ENCODE measurements around the gene RPRD2. TPM values are rescaled to one million over a fixed set of nuclear protein-coding genes. Genes with fewer than 3 reads are reported as not detected.

Gene RPRD2
- total RNA-seq, 4 donors from 2014 or later, result 26.1 to 39.9 (median 31.6) TPM

DNA sequence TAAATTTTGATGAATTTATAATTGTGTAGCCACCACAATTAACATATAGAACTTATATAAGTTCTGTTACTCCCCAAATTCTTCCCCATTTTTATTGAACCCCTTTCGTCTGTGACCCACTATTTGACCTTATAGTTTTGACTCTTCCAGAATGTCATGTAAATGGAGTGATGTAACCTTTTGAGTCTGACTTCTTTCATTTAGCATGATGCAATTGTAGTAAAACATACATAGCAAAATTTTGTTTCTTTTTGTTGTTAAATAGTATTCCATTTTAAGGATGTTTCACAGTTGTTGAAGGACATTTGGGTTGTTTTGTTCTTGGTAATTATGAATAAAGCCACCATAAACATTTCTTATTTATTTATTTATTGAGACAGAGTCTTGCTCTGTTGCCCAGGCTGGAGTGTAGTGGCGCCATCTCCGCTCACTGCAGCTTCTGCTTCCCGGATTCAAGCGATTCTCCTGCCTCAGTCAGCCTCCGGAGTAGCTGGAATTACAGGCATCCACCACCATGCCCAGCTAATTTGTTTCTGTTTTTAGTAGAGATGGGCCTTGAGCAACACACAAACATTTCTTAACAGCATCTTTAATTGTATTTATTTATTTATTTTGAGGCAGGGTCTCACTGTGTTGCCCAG lies 33.6 kb downstream of the RPRD2 start:
- H3K27me3 ChIP-seq, result no peaks in the 10 kb centered on the region
- DNase-seq, result no peak
- no peaks in the 10 kb centered on the region for H3K9me3 ChIP-seq
- no peak overlapping the region for H3K4me3 ChIP-seq (replicated peaks in 1 of 3)
- no peak for TF ChIP-seq POLR2A (IDR thresholded peaks at IDR 0.05)
- TF ChIP-seq, protein P1, sequence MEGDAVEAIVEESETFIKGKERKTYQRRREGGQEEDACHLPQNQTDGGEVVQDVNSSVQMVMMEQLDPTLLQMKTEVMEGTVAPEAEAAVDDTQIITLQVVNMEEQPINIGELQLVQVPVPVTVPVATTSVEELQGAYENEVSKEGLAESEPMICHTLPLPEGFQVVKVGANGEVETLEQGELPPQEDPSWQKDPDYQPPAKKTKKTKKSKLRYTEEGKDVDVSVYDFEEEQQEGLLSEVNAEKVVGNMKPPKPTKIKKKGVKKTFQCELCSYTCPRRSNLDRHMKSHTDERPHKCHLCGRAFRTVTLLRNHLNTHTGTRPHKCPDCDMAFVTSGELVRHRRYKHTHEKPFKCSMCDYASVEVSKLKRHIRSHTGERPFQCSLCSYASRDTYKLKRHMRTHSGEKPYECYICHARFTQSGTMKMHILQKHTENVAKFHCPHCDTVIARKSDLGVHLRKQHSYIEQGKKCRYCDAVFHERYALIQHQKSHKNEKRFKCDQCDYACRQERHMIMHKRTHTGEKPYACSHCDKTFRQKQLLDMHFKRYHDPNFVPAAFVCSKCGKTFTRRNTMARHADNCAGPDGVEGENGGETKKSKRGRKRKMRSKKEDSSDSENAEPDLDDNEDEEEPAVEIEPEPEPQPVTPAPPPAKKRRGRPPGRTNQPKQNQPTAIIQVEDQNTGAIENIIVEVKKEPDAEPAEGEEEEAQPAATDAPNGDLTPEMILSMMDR (IDR thresholded peaks at IDR 0.05), result no peak
- no peaks in the 10 kb centered on the region for H3K4me1 ChIP-seq
- intact Hi-C loops (cut with DNase I), result no loop called here
- WGBS, 2 donors, result 96 to 98% methylated on average over 6 of the region's 6 CpGs
- no peaks in the 10 kb centered on the region for H3K36me3 ChIP-seq
- H3K27ac ChIP-seq, result no peak overlapping the region

DNA sequence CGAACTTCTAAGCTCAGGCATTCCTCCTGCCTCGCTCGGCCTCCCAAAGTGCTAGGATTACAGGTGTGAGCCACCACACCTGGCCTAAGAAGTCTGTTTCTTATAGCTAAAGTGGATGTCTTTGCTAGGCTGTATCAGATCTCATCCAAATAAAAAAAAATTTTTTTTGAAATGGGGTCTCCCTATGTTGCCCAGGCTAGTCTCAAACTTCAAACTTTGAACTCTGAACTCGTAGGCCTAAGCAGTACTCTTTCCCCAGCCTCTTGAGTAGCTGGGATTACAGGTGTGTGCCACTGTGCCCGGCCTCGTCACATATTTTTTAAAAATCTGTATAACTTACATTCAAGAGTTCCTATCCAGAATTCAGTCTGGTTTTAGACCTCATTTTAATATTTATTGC lies 40.5 kb downstream of the RPRD2 start:
- no peak overlapping the region for H3K4me3 ChIP-seq (replicated peaks in 1 of 3)
- no peak for TF ChIP-seq POLR2A (IDR thresholded peaks at IDR 0.05)
- TF ChIP-seq, protein P1 (IDR thresholded peaks at IDR 0.05), result no peak
- no peaks in the 10 kb centered on the region for H3K27me3 ChIP-seq
- no peak for DNase-seq
- WGBS, 2 donors, result 81 to 90% methylated on average over 6 of the region's 6 CpGs
- H3K36me3 ChIP-seq, result no peaks in the 10 kb centered on the region
- no peak overlapping the region for H3K27ac ChIP-seq
- intact Hi-C loops (cut with DNase I), result no loop called here
- no peaks in the 10 kb centered on the region for H3K9me3 ChIP-seq
- H3K4me1 ChIP-seq, result peaks cover 5 to 6% of the 10 kb centered on the region in 2 donors

DNA sequence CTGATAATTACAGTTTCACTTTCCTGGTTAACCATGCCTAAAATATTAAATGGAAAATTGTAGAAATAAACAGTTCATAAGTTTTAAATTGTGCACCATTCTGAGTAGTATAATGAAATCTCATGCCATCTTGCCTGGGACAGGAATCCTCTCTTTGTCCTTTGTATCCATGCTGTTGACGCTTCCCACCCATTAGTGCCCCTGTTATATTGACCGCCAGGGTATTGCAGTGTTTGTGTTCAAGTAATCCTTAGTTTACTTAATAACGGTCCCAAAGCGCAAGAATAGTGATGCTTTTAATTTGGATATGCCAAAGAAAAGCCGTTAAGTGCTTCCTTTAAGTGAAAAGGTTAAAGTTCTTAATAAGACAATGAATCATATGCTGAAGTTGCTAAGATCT lies 41.7 kb downstream of the RPRD2 start:
- DNase-seq, result no peak
- Histone ChIP-seq H3K27ac (no peak overlapping the region), H3K36me3 (no peaks in the 10 kb centered on the region), H3K9me3 (no peaks in the 10 kb centered on the region), H3K4me1 (peaks cover 9 to 15% of the 10 kb centered on the region in 2 donors), H3K4me3 (replicated peaks in 1 of 3) (no peak overlapping the region), H3K27me3 (no peaks in the 10 kb centered on the region)
- TF ChIP-seq, protein P1 (IDR thresholded peaks at IDR 0.05), result no peak
- TF ChIP-seq POLR2A (IDR thresholded peaks at IDR 0.05), result no peak
- intact Hi-C loops (cut with DNase I), result no loop called here
- 81 to 82% methylated on average over 5 of the region's 5 CpGs for WGBS, 2 donors

DNA sequence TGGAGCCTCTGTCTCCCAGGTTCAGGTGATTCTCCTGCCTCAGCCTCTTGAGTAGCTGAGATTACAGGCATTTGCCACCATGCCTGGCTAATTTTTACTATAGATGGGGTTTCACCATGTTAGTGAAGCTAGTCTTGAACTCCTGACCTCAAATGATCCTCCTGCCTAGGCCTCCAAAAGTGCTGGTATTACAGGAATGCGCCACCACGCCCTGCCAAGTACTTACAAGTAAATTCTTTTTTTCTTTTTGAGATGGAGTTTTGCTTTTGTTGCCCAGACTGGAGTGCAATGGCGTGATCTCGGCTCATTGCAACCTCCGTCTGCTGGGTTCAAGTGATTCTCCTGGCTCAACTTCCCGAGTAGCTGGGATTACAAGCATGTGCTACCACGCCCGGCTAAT lies 42.5 kb downstream of the RPRD2 start:
- WGBS, 2 donors, result 64 to 80% methylated on average over 8 of the region's 8 CpGs
- peaks cover 9 to 15% of the 10 kb centered on the region in 2 donors for H3K4me1 ChIP-seq

DNA sequence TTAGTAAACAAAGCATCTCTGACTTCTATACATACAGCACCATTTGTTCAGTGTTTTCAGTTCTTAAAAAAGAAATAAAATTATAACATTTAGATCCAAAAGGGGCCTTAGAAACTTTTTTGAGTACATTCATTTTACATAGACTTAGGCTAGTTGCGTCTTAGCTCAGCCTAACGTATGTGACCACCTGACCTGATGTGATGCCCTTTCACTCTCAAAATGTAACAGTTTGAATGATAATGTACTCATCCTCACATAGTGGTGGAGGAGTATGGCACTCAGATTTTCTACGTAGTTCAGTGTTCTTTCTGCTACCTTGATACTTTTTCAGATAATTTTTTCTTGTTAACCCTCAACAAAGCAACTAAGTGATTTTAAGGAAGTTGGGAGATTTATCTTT lies 43.4 kb downstream of the RPRD2 start:
- Histone ChIP-seq H3K9me3 (no peaks in the 10 kb centered on the region), H3K27ac (no peak overlapping the region), H3K4me3 (replicated peaks in 1 of 3) (no peak overlapping the region), H3K4me1 (peaks cover 9 to 15% of the 10 kb centered on the region in 2 donors), H3K36me3 (no peaks in the 10 kb centered on the region), H3K27me3 (no peaks in the 10 kb centered on the region)
- TF ChIP-seq, protein P1 (IDR thresholded peaks at IDR 0.05), result no peak
- TF ChIP-seq POLR2A (IDR thresholded peaks at IDR 0.05), result no peak
- intact Hi-C loops (cut with DNase I), result no loop called here
- no peak for DNase-seq
- 97 to 98% methylated on average over 3 of the region's 3 CpGs for WGBS, 2 donors

More for the DNA sequence above, 42.5 kb downstream of the RPRD2 start:
- DNase-seq, result no peak
- Histone ChIP-seq H3K27ac (no peak overlapping the region), H3K9me3 (no peaks in the 10 kb centered on the region), H3K36me3 (no peaks in the 10 kb centered on the region), H3K27me3 (no peaks in the 10 kb centered on the region), H3K4me3 (replicated peaks in 1 of 3) (no peak overlapping the region)
- no peak for TF ChIP-seq POLR2A (IDR thresholded peaks at IDR 0.05)
- TF ChIP-seq, protein P1 (IDR thresholded peaks at IDR 0.05), result no peak
- intact Hi-C loops (cut with DNase I), result no loop called here
